ENCODE data around the gene KLK2.

- TF ChIP-seq POLR2AphosphoS5 (IDR thresholded peaks at IDR 0.05; ENCODE audit: low read depth, low read length) (no peak), POLR2A (IDR thresholded peaks at IDR 0.05; ENCODE audit: low read depth, low read length) (no peak), TAF1 (IDR thresholded peaks at IDR 0.05; ENCODE audit: low read depth, low read length) (no peak), SPI1 (IDR thresholded peaks at IDR 0.05; ENCODE audit: low read depth, low read length) (no peak), PAX5 (IDR thresholded peaks at IDR 0.05; ENCODE audit: insufficient read depth, low read length, severe bottlenecking) (no peak)
Measured at GRCh38 chr19:50843205-50843604, 30.0 kb upstream of the KLK2 start.
